C4-2B (cell line): Measurements from ENCODE around the gene SMIM35.

Experiments used
- ZFX ChIP-seq: fragments of 450-650 bp; IDR thresholded peaks from 2 replicates; pipeline ENCODE4 v1.6.1; 2017
- TF ChIP-seq, protein P1 (sequence below): fragments of 450-650 bp; conservative IDR thresholded peaks from 2 replicates; pipeline ENCODE4 v1.5.1; 2017; ENCODE audit warnings: mild to moderate bottlenecking

DNA sequence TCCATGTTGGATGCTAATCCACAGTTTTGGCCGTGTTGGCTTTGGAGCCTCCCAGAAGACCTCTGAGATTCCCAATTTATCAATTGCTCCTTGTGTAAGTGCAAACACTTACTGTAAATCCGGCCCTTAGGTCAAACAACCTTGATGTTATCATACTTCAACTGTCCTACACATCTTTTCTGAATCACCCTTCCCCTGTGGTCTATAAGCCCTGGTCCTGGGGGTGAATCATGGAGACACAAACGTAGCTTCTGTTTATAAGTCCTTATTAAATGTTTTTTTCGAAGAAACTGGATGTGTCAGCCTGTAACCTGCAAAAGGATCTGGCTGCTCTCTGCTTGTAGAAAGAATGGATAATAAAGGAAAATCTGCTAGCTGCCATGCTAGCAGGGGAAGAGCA lies 102.3 kb downstream of the SMIM35 start:
- TF ChIP-seq, protein P1, sequence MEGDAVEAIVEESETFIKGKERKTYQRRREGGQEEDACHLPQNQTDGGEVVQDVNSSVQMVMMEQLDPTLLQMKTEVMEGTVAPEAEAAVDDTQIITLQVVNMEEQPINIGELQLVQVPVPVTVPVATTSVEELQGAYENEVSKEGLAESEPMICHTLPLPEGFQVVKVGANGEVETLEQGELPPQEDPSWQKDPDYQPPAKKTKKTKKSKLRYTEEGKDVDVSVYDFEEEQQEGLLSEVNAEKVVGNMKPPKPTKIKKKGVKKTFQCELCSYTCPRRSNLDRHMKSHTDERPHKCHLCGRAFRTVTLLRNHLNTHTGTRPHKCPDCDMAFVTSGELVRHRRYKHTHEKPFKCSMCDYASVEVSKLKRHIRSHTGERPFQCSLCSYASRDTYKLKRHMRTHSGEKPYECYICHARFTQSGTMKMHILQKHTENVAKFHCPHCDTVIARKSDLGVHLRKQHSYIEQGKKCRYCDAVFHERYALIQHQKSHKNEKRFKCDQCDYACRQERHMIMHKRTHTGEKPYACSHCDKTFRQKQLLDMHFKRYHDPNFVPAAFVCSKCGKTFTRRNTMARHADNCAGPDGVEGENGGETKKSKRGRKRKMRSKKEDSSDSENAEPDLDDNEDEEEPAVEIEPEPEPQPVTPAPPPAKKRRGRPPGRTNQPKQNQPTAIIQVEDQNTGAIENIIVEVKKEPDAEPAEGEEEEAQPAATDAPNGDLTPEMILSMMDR = no peak
- TF ChIP-seq ZFX = no peak
